Nephron progenitor cell (in vitro differentiated cells): ENCODE measurements around the gene DUSP28.

Experiments used
- DNase-seq: peaks from one replicate; pipeline ENCODE4 v3.0.0; 2021
- H3K27ac Mint-ChIP-seq: 2 replicates; pipeline ENCODE4 v1.8.0; 2021; ENCODE audit warnings: mild to moderate bottlenecking, moderate library complexity, mixed read lengths
- H3K27me3 Mint-ChIP-seq: 2 replicates; pipeline ENCODE4 v1.8.0; 2021; ENCODE audit warnings: mild to moderate bottlenecking, low read depth, mixed read lengths; ENCODE audit not compliant: poor library complexity
- H3K36me3 Mint-ChIP-seq: 2 replicates; pipeline ENCODE4 v1.8.0; 2021; ENCODE audit warnings: low read depth, mixed read lengths
- H3K4me1 Mint-ChIP-seq: 2 replicates; pipeline ENCODE4 v1.8.0; 2021; ENCODE audit warnings: mixed read lengths
- H3K4me3 Mint-ChIP-seq: 2 replicates; pipeline ENCODE4 v1.8.0; 2021; ENCODE audit warnings: mild to moderate bottlenecking, moderate library complexity, mixed read lengths
- H3K9me3 Mint-ChIP-seq: 2 replicates; pipeline ENCODE4 v1.8.0; 2021; ENCODE audit warnings: mild to moderate bottlenecking, moderate library complexity, mixed read lengths
- TF ChIP-seq, protein P1 (sequence below): fragments of 200-600 bp; sonication (generic); IDR thresholded peaks from 2 replicates; pipeline ENCODE4 v1.5.0; 2021; ENCODE audit warnings: antibody characterized with exemption

DUSP28 gene

GRCh38 chr2:240591784-240592183 lies 31.6 kb downstream of the DUSP28 start:
- no peak for DNase-seq
- peaks cover 3% of the 10 kb centered on the region for H3K27me3 Mint-ChIP-seq

DNA sequence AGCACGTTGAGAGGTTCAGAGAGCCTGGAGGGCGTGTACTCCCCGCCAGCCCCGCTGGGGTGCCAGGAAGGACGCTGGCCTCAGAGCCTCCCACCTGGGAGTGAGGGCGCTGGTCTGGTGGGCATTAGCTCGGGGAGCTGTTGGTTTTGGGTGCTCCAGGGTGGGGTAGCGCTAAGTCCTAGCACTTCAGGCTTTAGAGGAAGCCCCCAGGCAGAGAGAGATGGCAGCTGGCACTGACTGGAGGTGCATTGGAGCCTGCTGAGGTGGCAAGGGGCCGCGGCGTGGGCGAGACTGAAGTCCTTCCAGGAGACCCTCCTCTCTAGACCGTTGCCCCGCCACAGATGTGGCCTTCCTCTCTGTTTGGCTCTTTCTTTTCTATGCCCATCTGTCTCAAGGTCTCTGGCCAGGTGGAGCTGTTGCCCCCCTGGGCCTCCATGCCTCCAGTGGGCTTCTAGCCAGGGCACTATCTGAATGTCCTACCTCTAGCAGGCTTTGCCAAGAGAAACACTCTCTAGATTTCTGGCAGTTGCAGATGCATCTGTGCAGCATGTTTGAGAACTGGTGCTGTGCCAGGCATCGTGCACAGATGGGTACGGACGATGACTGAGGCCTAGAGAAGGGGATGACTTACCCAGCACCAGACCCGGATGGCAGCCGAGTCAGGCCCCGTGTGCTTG lies 33.0 kb downstream of the DUSP28 start:
- no peaks in the 10 kb centered on the region for H3K9me3 Mint-ChIP-seq
- H3K4me3 Mint-ChIP-seq: no peak overlapping the region
- TF ChIP-seq, protein P1, sequence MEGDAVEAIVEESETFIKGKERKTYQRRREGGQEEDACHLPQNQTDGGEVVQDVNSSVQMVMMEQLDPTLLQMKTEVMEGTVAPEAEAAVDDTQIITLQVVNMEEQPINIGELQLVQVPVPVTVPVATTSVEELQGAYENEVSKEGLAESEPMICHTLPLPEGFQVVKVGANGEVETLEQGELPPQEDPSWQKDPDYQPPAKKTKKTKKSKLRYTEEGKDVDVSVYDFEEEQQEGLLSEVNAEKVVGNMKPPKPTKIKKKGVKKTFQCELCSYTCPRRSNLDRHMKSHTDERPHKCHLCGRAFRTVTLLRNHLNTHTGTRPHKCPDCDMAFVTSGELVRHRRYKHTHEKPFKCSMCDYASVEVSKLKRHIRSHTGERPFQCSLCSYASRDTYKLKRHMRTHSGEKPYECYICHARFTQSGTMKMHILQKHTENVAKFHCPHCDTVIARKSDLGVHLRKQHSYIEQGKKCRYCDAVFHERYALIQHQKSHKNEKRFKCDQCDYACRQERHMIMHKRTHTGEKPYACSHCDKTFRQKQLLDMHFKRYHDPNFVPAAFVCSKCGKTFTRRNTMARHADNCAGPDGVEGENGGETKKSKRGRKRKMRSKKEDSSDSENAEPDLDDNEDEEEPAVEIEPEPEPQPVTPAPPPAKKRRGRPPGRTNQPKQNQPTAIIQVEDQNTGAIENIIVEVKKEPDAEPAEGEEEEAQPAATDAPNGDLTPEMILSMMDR: no peak
- H3K27ac Mint-ChIP-seq: no peak overlapping the region
- H3K27me3 Mint-ChIP-seq: no peaks in the 10 kb centered on the region
- no peak for DNase-seq
- peaks cover 4% of the 10 kb centered on the region for H3K36me3 Mint-ChIP-seq
- H3K4me1 Mint-ChIP-seq: peaks cover 9% of the 10 kb centered on the region

More at GRCh38 chr2:240591784-240592183, 31.6 kb downstream of the DUSP28 start:
- Mint-ChIP-seq H3K9me3 (no peaks in the 10 kb centered on the region), H3K36me3 (peaks cover 4% of the 10 kb centered on the region), H3K27ac (no peak overlapping the region), H3K4me1 (peaks cover 19% of the 10 kb centered on the region), H3K4me3 (no peak overlapping the region)
- TF ChIP-seq, protein P1: no peak

DNA sequence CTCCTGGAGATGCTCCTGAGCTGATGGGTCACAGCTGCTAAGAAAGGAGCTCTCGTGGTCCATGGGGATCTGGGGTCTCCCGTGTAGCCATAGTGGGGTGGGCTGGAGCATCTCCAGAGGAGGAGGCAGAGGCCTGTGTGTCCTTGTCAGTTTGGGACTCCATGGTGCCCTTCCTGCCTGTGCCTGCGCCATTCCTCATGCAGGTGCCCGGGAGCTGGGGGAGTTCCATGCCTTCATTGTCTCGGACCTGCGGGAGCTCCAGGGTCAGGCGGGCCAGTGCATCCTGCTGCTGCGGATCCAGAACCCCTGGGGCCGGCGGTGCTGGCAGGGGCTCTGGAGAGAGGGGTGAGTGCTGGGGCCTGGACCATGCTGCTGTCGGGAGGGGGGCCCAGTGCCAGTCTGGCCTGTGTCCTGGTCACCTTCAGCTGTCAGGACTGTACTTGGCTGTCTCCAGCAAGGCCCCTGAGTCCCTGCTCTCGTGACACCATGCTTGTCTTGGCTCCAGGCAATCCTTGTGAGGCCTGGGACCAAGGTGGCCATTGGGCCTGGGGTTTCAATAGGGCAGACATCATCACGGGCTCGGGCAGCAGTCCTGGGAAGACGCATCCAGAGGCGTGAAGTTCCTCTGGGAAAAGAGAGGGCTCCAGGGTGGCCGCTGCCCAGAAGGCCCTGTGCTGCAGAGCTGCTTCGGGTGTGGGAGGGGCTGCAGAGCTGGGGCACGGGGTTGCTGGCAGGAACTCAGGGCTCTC lies 33.7 kb downstream of the DUSP28 start:
- H3K4me1 Mint-ChIP-seq: peaks cover 2% of the 10 kb centered on the region
- no peak overlapping the region for H3K27ac Mint-ChIP-seq
- H3K36me3 Mint-ChIP-seq: peaks cover 3% of the 10 kb centered on the region
- TF ChIP-seq, protein P1: no peak
- no peaks in the 10 kb centered on the region for H3K27me3 Mint-ChIP-seq
- H3K4me3 Mint-ChIP-seq: no peak overlapping the region
- no peak for DNase-seq
- H3K9me3 Mint-ChIP-seq: no peaks in the 10 kb centered on the region

DNA sequence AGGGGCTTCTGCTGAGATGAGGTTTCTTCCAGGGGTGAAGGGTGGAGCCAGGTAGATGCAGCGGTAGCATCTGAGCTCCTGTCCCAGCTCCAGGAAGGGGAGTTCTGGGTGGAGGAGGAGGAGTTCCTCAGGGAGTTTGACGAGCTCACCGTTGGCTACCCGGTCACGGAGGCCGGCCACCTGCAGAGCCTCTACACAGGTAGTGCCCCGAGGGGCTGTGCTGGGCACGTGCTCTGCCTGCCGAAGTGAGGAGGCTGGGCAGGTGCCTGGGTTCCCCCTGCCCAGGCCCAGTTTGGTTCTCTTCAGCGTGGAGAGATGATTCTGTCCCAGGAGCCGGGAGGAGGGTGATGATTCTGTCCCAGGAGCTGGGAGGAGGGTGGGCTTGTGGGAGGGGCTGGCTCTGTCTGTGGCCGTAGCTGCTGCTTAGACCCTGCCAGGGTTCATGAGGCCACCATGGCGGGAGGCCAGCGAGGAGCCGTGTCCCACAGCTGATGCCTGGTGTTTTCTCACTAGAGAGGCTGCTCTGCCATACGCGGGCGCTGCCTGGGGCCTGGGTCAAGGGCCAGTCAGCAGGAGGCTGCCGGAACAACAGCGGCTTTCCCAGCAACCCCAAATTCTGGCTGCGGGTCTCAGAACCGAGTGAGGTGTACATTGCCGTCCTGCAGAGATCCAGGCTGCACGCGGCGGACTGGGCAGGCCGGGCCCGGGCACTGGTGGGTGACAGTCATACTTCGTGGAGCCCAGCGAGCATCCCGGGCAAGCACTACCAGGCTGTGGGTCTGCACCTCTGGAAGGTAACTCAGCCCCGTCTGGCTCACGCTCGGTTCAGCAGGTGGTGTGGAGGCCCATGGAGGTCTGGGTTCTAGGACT lies 34.6 kb downstream of the DUSP28 start:
- H3K36me3 Mint-ChIP-seq: peaks cover 1% of the 10 kb centered on the region
- no peaks in the 10 kb centered on the region for H3K4me1 Mint-ChIP-seq
- no peaks in the 10 kb centered on the region for H3K27me3 Mint-ChIP-seq
- TF ChIP-seq, protein P1: no peak
- no peak for DNase-seq
- no peak overlapping the region for H3K4me3 Mint-ChIP-seq
- H3K27ac Mint-ChIP-seq: no peak overlapping the region
- H3K9me3 Mint-ChIP-seq: no peaks in the 10 kb centered on the region

GRCh38 chr2:240595381-240596079 lies 35.4 kb downstream of the DUSP28 start:
- no peak overlapping the region for H3K4me3 Mint-ChIP-seq
- no peaks in the 10 kb centered on the region for H3K27me3 Mint-ChIP-seq
- H3K27ac Mint-ChIP-seq: no peak overlapping the region
- TF ChIP-seq, protein P1: peak; percentile 44
- H3K9me3 Mint-ChIP-seq: no peaks in the 10 kb centered on the region
- DNase-seq: peak; percentile 55
- H3K4me1 Mint-ChIP-seq: no peaks in the 10 kb centered on the region
- peaks cover 6% of the 10 kb centered on the region for H3K36me3 Mint-ChIP-seq
